ENCODE results near the gene PDGFD.

PDGFD gene

DNA sequence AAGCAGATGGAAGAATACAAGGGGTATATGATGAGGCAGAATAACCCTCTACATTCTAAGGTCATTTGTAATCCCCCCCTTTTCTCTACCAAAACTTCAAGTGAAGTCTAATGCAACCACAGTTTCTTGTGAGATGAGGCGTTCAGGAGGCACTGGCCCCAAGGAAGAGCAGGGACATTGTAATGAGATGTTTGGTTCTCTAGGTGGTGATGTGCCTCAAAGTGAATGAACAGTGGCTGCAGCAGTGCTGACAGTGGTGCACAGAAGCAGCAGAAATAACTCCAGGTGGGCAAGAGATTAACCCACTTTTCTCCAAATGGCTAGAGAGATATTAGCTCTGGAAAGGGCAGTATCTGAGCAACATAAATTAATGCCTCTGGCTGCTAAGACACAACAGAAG is 33.8 kb downstream of the PDGFD start:
- TF ChIP-seq, protein P1, sequence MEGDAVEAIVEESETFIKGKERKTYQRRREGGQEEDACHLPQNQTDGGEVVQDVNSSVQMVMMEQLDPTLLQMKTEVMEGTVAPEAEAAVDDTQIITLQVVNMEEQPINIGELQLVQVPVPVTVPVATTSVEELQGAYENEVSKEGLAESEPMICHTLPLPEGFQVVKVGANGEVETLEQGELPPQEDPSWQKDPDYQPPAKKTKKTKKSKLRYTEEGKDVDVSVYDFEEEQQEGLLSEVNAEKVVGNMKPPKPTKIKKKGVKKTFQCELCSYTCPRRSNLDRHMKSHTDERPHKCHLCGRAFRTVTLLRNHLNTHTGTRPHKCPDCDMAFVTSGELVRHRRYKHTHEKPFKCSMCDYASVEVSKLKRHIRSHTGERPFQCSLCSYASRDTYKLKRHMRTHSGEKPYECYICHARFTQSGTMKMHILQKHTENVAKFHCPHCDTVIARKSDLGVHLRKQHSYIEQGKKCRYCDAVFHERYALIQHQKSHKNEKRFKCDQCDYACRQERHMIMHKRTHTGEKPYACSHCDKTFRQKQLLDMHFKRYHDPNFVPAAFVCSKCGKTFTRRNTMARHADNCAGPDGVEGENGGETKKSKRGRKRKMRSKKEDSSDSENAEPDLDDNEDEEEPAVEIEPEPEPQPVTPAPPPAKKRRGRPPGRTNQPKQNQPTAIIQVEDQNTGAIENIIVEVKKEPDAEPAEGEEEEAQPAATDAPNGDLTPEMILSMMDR (IDR thresholded peaks at IDR 0.05; ENCODE audit: insufficient read depth, low read depth, low read length, missing control alignments), result no peak
- DNase-seq (ENCODE audit: low read depth), result no peak

GRCh38 chr11:104129145-104129544 is 34.8 kb downstream of the PDGFD start:
- DNase-seq (ENCODE audit: low read depth), result no peak
- TF ChIP-seq, protein P1 (IDR thresholded peaks at IDR 0.05; ENCODE audit: insufficient read depth, low read depth, low read length, missing control alignments), result no peak
- H3K4me3 ChIP-seq (ENCODE audit: low read length), result no peak overlapping the region

More for the DNA sequence above, 33.8 kb downstream of the PDGFD start:
- no peak overlapping the region for H3K4me3 ChIP-seq (ENCODE audit: low read length)

DNA sequence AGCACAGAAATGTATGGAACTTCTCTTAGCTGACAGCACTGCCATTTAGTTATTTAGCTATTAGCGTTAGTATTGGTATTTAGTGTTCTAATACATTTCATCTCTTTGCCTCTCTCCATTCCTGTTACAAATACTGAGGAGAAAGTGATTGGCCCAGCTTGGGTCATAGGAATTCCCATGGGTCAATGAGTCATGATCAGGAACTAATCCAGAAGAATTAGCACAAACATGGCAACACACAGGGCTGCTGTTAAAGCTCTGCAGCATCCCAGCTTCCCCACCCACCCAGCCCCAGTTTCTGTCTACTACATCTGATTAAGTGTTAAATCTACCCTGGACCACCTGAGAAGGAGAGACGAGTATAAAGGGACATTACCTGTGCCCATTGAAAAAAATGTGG is 36.1 kb downstream of the PDGFD start:
- TF ChIP-seq, protein P1 (IDR thresholded peaks at IDR 0.05; ENCODE audit: insufficient read depth, low read depth, low read length, missing control alignments), result no peak
- peak; percentile 49 for DNase-seq (ENCODE audit: low read depth)
- no peak overlapping the region for H3K4me3 ChIP-seq (ENCODE audit: low read length)

GRCh38 chr11:104126464-104126863 is 37.5 kb downstream of the PDGFD start:
- TF ChIP-seq, protein P1 (IDR thresholded peaks at IDR 0.05; ENCODE audit: insufficient read depth, low read depth, low read length, missing control alignments), result no peak
- no peak for DNase-seq (ENCODE audit: low read depth)
- H3K4me3 ChIP-seq (ENCODE audit: low read length), result no peak overlapping the region

DNA sequence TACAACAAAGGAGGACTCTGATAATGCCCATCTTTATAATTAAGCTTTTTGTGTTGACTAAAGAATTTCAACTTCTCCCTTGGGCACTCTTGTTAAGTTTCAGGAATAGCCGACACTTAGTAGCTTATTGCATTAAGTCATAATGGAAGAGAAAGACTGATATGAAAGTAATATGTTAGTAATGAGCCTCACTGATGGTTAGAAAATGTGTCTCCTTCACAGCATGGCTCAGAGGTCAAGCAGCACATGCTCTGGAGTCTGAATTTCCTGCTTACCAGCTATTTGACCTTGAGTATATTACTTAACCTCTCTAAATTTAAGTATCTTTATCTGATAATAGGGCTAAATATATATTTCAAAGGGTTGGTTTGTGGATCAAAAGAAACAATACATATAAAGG is 39.0 kb downstream of the PDGFD start:
- H3K4me3 ChIP-seq (ENCODE audit: low read length), result no peak overlapping the region
- no peak for DNase-seq (ENCODE audit: low read depth)
- TF ChIP-seq, protein P1 (IDR thresholded peaks at IDR 0.05; ENCODE audit: insufficient read depth, low read depth, low read length, missing control alignments), result no peak

- TF ChIP-seq, protein P1 (IDR thresholded peaks at IDR 0.05; ENCODE audit: insufficient read depth, low read depth, low read length, missing control alignments), result no peak
- no peak overlapping the region for H3K4me3 ChIP-seq (ENCODE audit: low read length)
- DNase-seq (ENCODE audit: low read depth), result no peak
Measured at GRCh38 chr11:104122836-104123235, 41.1 kb downstream of the PDGFD start.

GRCh38 chr11:104122011-104122635 is 41.8 kb downstream of the PDGFD start:
- no peak overlapping the region for H3K4me3 ChIP-seq (ENCODE audit: low read length)
- TF ChIP-seq, protein P1 (IDR thresholded peaks at IDR 0.05; ENCODE audit: insufficient read depth, low read depth, low read length, missing control alignments), result no peak
- DNase-seq (ENCODE audit: low read depth), result no peak

Measured in epithelial cell of esophagus (primary cell).